Activated B cell treated with CpG ODN at 0.5 μM for 24 hours (primary cell): ENCODE results near the gene MRPS12. TPM values are rescaled to one million over a fixed set of nuclear protein-coding genes. Genes with fewer than 3 reads are reported as not detected.
"Not testable (repeated sequence)": the region's sequence is repeated elsewhere in the genome, so short reads cannot be mapped to it uniquely, and the experiment has no call there.

Experiments
- ATAC-seq: fragments of 200-7000 bp; cut with Tn5 transposase; one replicate; pipeline ENCODE4 v1.10.0; 2021; ENCODE audit warnings: low read depth, mild to moderate bottlenecking, moderate library complexity
- CTCF ChIA-PET: fragments of 350-600 bp; sonication (Branson Sonifier 250); formaldehyde crosslinking; loops from one replicate; lab custom pipeline; 2021; ENCODE audit warnings: antibody characterized with exemption; lab: Charles Lee
- POLR2A ChIA-PET: fragments of 350-600 bp; sonication (Branson Sonifier 250); formaldehyde crosslinking; loops from one replicate; lab custom pipeline; 2021; ENCODE audit warnings: antibody characterized with exemption; lab: Charles Lee
- DNase-seq: peaks from one replicate; pipeline ENCODE4 v3.0.0; 2022
- H3K27ac Mint-ChIP-seq: one replicate; pipeline ENCODE4 v1.8.0; 2020; ENCODE audit warnings: mixed read lengths
- H3K27me3 Mint-ChIP-seq: one replicate; pipeline ENCODE4 v1.8.0; 2021; ENCODE audit warnings: mixed read lengths
- H3K36me3 Mint-ChIP-seq: one replicate; pipeline ENCODE4 v1.8.0; 2021; ENCODE audit warnings: low read depth, mixed read lengths
- H3K4me1 Mint-ChIP-seq: one replicate; pipeline ENCODE4 v1.8.0; 2021; ENCODE audit warnings: mixed read lengths
- H3K4me3 Mint-ChIP-seq: one replicate; pipeline ENCODE4 v1.8.0; 2020; ENCODE audit warnings: mild to moderate bottlenecking, mixed read lengths
- H3K9me3 Mint-ChIP-seq: one replicate; pipeline ENCODE4 v1.8.0; 2020; ENCODE audit warnings: mixed read lengths
- CTCF ChIP-seq: fragments of 200-600 bp; IDR thresholded peaks from one replicate; pipeline ENCODE4 v1.8.0; 2022; ENCODE audit warnings: antibody characterized with exemption, mild to moderate bottlenecking
- intact Hi-C: fragments of 100-400 bp; cut with micrococcal nuclease; formaldehyde crosslinking; loops from one replicate; pipeline ENCODE4 v1.15.1; 2024
- total RNA-seq: library from RNA; stranded (reverse); gene quantifications from 2 replicates; pipeline ENCODE4 v1.2.3, GENCODE V29; 2022

Gene MRPS12
- total RNA-seq, 1 donor from 2014 or later = 51.6 TPM

- no peak overlapping the region for H3K4me3 Mint-ChIP-seq
- H3K4me1 Mint-ChIP-seq = peaks cover 4% of the 10 kb centered on the region
- ATAC-seq (no peak), DNase-seq (no peak)
- ChIA-PET POLR2A (interaction anchor here (0.6 to 0.7 kb wide), 2 partner anchors 272 to 579 kb away, joined by 4 to 5 read pairs; no protein-coding TSS in a partner anchor), CTCF (no interaction called here)
- H3K36me3 Mint-ChIP-seq = no peaks in the 10 kb centered on the region
- H3K27ac Mint-ChIP-seq = no peak overlapping the region
- peaks cover 4% of the 10 kb centered on the region for H3K27me3 Mint-ChIP-seq
- TF ChIP-seq CTCF = no peak
- intact Hi-C loops = no loop called here
- H3K9me3 Mint-ChIP-seq = no peaks in the 10 kb centered on the region
These were observed 27.6 kb downstream of the MRPS12 start for GRCh38 chr19:38958301-38958700.

- H3K9me3 Mint-ChIP-seq = no peaks in the 10 kb centered on the region
- ChIA-PET POLR2A (interaction anchor here (0.7 kb wide), 1 partner anchor 364 kb away, joined by 7 read pairs; no protein-coding TSS in a partner anchor), CTCF (no interaction called here)
- ATAC-seq = no peak
- H3K27me3 Mint-ChIP-seq = no peaks in the 10 kb centered on the region
- intact Hi-C loops = no loop called here
- no peak for DNase-seq
- H3K4me1 Mint-ChIP-seq = peaks cover 4% of the 10 kb centered on the region
- TF ChIP-seq CTCF = no peak
- no peaks in the 10 kb centered on the region for H3K36me3 Mint-ChIP-seq
- no peak overlapping the region for H3K4me3 Mint-ChIP-seq
- no peak overlapping the region for H3K27ac Mint-ChIP-seq
These were observed 28.9 kb downstream of the MRPS12 start for GRCh38 chr19:38959618-38960017.

- no peak for TF ChIP-seq CTCF
- POLR2A ChIA-PET = no interaction called here
- H3K36me3 Mint-ChIP-seq = no peaks in the 10 kb centered on the region
- H3K4me3 Mint-ChIP-seq = no peak overlapping the region
- peaks cover 14% of the 10 kb centered on the region for H3K27me3 Mint-ChIP-seq
- H3K9me3 Mint-ChIP-seq = no peaks in the 10 kb centered on the region
- H3K4me1 Mint-ChIP-seq = peaks cover 4% of the 10 kb centered on the region
- CTCF ChIA-PET = no interaction called here
- ATAC-seq (no peak), DNase-seq (no peak)
- intact Hi-C loops = no loop called here
- no peak overlapping the region for H3K27ac Mint-ChIP-seq
These were observed 34.0 kb downstream of the MRPS12 start for GRCh38 chr19:38964738-38965137.

- DNase-seq, H3K4me1 Mint-ChIP-seq, H3K4me3 Mint-ChIP-seq, H3K27ac Mint-ChIP-seq, POLR2A ChIA-PET, H3K9me3 Mint-ChIP-seq, H3K36me3 Mint-ChIP-seq, CTCF ChIA-PET, ATAC-seq, intact Hi-C loops: not testable (repeated sequence)
- H3K27me3 Mint-ChIP-seq = peaks cover 17% of the 10 kb centered on the region
These were observed 35.4 kb downstream of the MRPS12 start for GRCh38 chr19:38966149-38966548.

- ChIA-PET CTCF (no interaction called here), POLR2A (no interaction called here)
- Mint-ChIP-seq H3K27ac (no peak overlapping the region), H3K36me3 (no peaks in the 10 kb centered on the region), H3K4me3 (no peak overlapping the region), H3K27me3 (peaks cover 22% of the 10 kb centered on the region), H3K4me1 (peaks cover 5% of the 10 kb centered on the region), H3K9me3 (no peaks in the 10 kb centered on the region)
- ATAC-seq = no peak
- TF ChIP-seq CTCF = no peak
- DNase-seq = no peak
- intact Hi-C loops = no loop called here
These were observed 40.2 kb downstream of the MRPS12 start for GRCh38 chr19:38970664-38971532.
